ENCODE measurements around the gene RFPL2. TPM values are rescaled to one million over a fixed set of nuclear protein-coding genes. Genes with fewer than 3 reads are reported as not detected.
"Not testable (repeated sequence)": the region's sequence is repeated elsewhere in the genome, so short reads cannot be mapped to it uniquely, and the experiment has no call there.

Gene RFPL2
- total and polyA plus RNA-seq, 4 experiments from 2014 or later, result 0.61 to 4.7 (median 2.2) TPM

DNA sequence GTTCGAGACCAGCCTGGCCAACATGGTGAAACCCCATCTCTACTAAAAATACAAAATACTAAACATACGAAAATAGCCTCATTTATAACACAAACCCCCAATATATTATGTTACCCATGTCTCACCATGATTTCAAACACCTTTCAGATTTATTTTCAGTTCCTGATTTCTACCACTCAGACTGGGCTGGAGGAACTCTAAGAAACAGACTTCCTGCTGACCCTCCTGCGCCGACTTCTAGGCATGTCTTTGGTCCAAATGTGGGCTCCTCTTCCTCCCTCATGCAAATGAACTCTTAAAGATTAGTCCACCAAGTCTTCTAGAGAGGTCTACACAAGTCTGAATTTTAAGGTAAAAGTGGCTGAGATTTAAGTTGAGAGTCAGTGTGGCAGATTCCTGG, 56.5 kb downstream of the RFPL2 start:
- H3K36me3 Mint-ChIP-seq; H3K27ac Mint-ChIP-seq; H3K4me3 Mint-ChIP-seq; H3K9me3 ChIP-seq (ENCODE audit: control insufficient read depth in 1 of 2, low read length in 2 of 2); H3K27me3 ChIP-seq (ENCODE audit: insufficient read depth, low read length); intact Hi-C loops (cut with micrococcal nuclease); H3K36me3 ChIP-seq (ENCODE audit: insufficient read depth, low read length); DNase-seq; POLR2A ChIA-PET (ENCODE audit: partially characterized antibody); H3K27me3 Mint-ChIP-seq; H3K4me3 ChIP-seq (ENCODE audit: low read length in 2 of 2); H3K27ac ChIP-seq (ENCODE audit: low read depth, low read length); CTCF ChIA-PET (ENCODE audit: partially characterized antibody): not testable (repeated sequence)
- peaks cover 0 to 12% (median 6%) of the 10 kb centered on the region in 8 donors for H3K9me3 Mint-ChIP-seq
- H3K4me1 ChIP-seq (ENCODE audit: insufficient read depth, low read length), result peaks cover 23% of the 10 kb centered on the region
- H3K4me1 Mint-ChIP-seq, result peaks cover 27 to 50% (median 37%) of the 10 kb centered on the region in 4 donors

DNA sequence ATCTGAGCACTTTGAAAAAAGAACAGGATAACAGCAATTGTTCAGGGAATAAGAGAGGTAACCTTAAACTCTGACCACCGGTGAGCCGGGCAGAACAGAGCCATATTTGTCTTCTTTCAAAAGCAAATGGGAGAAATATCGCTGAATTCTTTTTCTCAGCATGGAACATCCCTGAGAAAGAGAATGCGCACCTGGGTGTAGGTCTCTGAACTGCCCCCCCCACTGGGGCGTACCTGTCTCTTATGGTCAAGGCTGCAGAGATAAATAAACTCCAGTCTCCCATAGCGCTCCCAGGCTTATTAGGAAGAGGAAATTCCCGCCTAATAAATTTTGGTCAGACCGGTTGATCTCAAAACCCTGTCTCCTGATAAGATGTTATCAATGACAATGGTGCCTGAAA, 57.7 kb downstream of the RFPL2 start:
- H3K36me3 ChIP-seq (ENCODE audit: insufficient read depth, low read length); intact Hi-C loops (cut with micrococcal nuclease); H3K27me3 ChIP-seq (ENCODE audit: insufficient read depth, low read length); H3K4me3 Mint-ChIP-seq; H3K27me3 Mint-ChIP-seq; H3K4me3 ChIP-seq (ENCODE audit: low read length in 2 of 2); DNase-seq; H3K9me3 ChIP-seq (ENCODE audit: control insufficient read depth in 1 of 2, low read length in 2 of 2); CTCF ChIA-PET (ENCODE audit: partially characterized antibody); H3K27ac ChIP-seq (ENCODE audit: low read depth, low read length); POLR2A ChIA-PET (ENCODE audit: partially characterized antibody); H3K36me3 Mint-ChIP-seq; H3K27ac Mint-ChIP-seq: not testable (repeated sequence)
- peaks cover 27% of the 10 kb centered on the region for H3K4me1 ChIP-seq (ENCODE audit: insufficient read depth, low read length)
- H3K9me3 Mint-ChIP-seq, result peaks cover 0 to 12% (median 6%) of the 10 kb centered on the region in 8 donors
- peaks cover 30 to 50% (median 38%) of the 10 kb centered on the region in 4 donors for H3K4me1 Mint-ChIP-seq

DNA sequence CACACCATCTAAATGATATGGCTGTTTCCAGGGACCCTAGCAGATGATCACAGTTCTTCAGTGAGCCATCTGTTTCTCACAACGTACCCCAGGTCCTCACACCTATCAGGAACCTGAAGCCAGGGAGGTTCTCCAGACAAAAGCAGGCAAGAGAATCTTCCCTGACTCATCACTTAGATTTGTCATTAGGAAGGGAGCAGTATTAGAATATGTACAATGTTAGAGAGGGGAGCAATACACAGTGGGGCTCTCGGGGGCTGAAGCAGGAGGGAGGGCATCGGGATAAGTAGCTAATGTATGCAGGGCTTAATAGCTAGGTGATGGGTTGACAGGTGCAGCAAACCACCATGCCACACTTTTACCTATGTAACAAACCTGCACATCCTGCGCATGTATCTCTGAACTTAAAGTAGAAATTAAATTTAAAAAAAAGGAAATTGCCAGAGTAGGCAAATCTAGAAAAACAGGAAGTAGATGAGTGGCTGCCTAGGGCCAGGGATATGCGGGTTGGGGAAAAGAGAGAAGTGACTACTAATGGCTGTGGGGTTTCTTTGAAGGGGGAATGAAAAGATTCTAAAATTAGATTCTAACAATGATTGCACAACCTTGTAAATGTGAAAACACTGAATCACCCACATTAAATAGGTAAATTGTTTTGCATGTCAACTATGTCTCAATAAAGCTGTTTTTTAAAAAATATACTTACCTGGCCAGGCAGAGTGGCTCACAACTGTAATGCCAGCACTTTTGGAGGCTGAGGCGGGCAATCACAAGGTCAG, 60.2 kb downstream of the RFPL2 start:
- no peaks in the 10 kb centered on the region for H3K9me3 ChIP-seq (ENCODE audit: control insufficient read depth in 1 of 2, low read length in 2 of 2)
- peaks cover 40% of the 10 kb centered on the region for H3K4me1 ChIP-seq (ENCODE audit: insufficient read depth, low read length)
- H3K36me3 ChIP-seq (ENCODE audit: insufficient read depth, low read length), result no peaks in the 10 kb centered on the region
- peaks cover 0 to 12% (median 6%) of the 10 kb centered on the region in 8 donors for H3K9me3 Mint-ChIP-seq
- DNase-seq, result peak in 1 of 5 donors; percentile 12
- H3K27ac Mint-ChIP-seq, result peak overlapping the region; percentile 7 to 88 (median 60)
- no peak overlapping the region for H3K4me3 ChIP-seq (ENCODE audit: low read length in 2 of 2)
- ChIA-PET CTCF (ENCODE audit: partially characterized antibody) (interaction anchor here (1.2 kb wide), 2 partner anchors 11 to 121 kb away, joined by 3 to 4 read pairs; no protein-coding TSS in a partner anchor), POLR2A (ENCODE audit: partially characterized antibody) (interaction anchor here (0.9 kb wide), 1 partner anchor 331 kb away, joined by 3 read pairs; no protein-coding TSS in a partner anchor)
- H3K4me3 Mint-ChIP-seq, result peak overlapping the region in 5 of 8 donors; percentile 10 to 60 (median 29)
- intact Hi-C loops (cut with micrococcal nuclease), result loop anchor here (2.0 kb wide), 2 partner anchors 60 to 120 kb away; partner anchors contain the start of gene RFPL2
- peaks cover 0 to 1% of the 10 kb centered on the region in 2 donors for H3K36me3 Mint-ChIP-seq
- no peaks in the 10 kb centered on the region for H3K27me3 Mint-ChIP-seq
- no peaks in the 10 kb centered on the region for H3K27me3 ChIP-seq (ENCODE audit: insufficient read depth, low read length)
- H3K27ac ChIP-seq (ENCODE audit: low read depth, low read length), result no peak overlapping the region
- H3K4me1 Mint-ChIP-seq, result peaks cover 31 to 47% (median 39%) of the 10 kb centered on the region in 4 donors

DNA sequence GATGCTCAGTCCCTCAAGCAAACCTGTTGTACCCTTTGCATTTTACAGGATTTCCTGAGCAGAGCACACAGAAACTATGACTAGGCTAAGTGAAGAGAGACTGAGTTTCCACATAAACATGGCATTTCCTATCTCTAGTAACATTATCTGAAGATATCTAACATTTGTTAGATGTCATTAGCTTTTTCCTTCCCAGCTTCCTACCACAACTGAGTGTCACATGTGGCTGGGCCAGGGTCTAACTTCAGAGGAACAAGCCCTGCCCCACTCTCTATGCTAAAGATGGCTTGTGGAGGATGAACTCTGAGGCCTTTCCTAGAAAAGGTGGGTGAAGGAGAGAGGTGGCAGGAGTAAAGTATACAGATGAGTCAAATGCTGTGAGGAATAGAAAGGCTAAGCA, 62.3 kb downstream of the RFPL2 start:
- CTCF ChIA-PET (ENCODE audit: partially characterized antibody), result interaction anchor here (1.2 to 2.6 kb wide), 7 partner anchors 16 to 331 kb away, joined by 3 to 13 read pairs (median 4); partner anchors contain the start of gene FBXO7
- no peak for DNase-seq
- H3K4me3 Mint-ChIP-seq, result peak overlapping the region in 5 of 8 donors; percentile 15 to 58 (median 52)

DNA sequence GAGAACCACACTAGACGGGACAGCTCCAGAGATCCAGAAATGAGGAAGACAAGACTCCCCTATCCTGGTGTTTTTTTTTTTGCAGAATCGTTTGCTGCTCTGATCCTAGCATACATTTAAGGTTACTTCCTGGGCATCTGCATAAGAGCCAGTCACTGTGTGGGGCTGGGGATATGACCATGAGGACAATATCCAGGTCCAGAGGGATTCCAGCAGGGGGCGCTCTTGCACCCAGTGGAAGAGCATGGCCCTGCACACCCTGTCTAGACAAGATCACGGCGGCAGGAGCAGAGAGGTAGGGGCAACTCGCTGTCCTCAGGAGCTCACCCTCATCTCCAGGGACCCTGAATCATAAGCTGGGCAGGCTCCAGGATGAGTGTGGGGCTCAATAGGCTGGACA, 64.2 kb downstream of the RFPL2 start:
- H3K4me3 Mint-ChIP-seq; H3K9me3 Mint-ChIP-seq; H3K36me3 ChIP-seq (ENCODE audit: insufficient read depth, low read length); intact Hi-C loops (cut with micrococcal nuclease); H3K27me3 ChIP-seq (ENCODE audit: insufficient read depth, low read length); H3K27me3 Mint-ChIP-seq; H3K4me3 ChIP-seq (ENCODE audit: low read length in 2 of 2); H3K27ac ChIP-seq (ENCODE audit: low read depth, low read length); H3K36me3 Mint-ChIP-seq; POLR2A ChIA-PET (ENCODE audit: partially characterized antibody); H3K9me3 ChIP-seq (ENCODE audit: control insufficient read depth in 1 of 2, low read length in 2 of 2): not testable (repeated sequence)
- CTCF ChIA-PET (ENCODE audit: partially characterized antibody), result interaction anchor here (1.1 to 2.6 kb wide), 3 partner anchors 64 to 333 kb away, joined by 3 to 11 read pairs (median 3); partner anchors contain the start of gene FBXO7
- H3K27ac Mint-ChIP-seq, result peak overlapping the region in 1 of 7 donors; percentile 87
- DNase-seq, result peak in 4 of 5 donors; percentile 18 to 31 (median 29)
- H3K4me1 ChIP-seq (ENCODE audit: insufficient read depth, low read length), result peaks cover 52% of the 10 kb centered on the region
- H3K4me1 Mint-ChIP-seq, result peaks cover 41 to 72% (median 54%) of the 10 kb centered on the region in 4 donors

More for the DNA sequence above, 62.3 kb downstream of the RFPL2 start:
- Histone ChIP-seq H3K4me1 (ENCODE audit: insufficient read depth, low read length) (peaks cover 42% of the 10 kb centered on the region), H3K9me3 (ENCODE audit: control insufficient read depth in 1 of 2, low read length in 2 of 2) (no peaks in the 10 kb centered on the region), H3K36me3 (ENCODE audit: insufficient read depth, low read length) (no peaks in the 10 kb centered on the region), H3K4me3 (ENCODE audit: low read length in 2 of 2) (no peak overlapping the region), H3K27me3 (ENCODE audit: insufficient read depth, low read length) (no peaks in the 10 kb centered on the region), H3K27ac (ENCODE audit: low read depth, low read length) (no peak overlapping the region)
- peaks cover 37 to 58% (median 49%) of the 10 kb centered on the region in 4 donors for H3K4me1 Mint-ChIP-seq
- intact Hi-C loops (cut with micrococcal nuclease), result no loop called here
- H3K27ac Mint-ChIP-seq, result peak overlapping the region; percentile 59 to 93 (median 89)
- H3K9me3 Mint-ChIP-seq, result peaks cover 0 to 9% (median 3%) of the 10 kb centered on the region in 8 donors
- POLR2A ChIA-PET (ENCODE audit: partially characterized antibody), result no interaction called here
- H3K36me3 Mint-ChIP-seq, result no peaks in the 10 kb centered on the region
- H3K27me3 Mint-ChIP-seq, result no peaks in the 10 kb centered on the region

Other genes starting within 250 kb of the RFPL2 start
- not detected for gene SLC5A1, start 161.8 kb downstream of the RFPL2 start, total RNA-seq
- not detected for gene SLC5A1, start 161.8 kb downstream of the RFPL2 start, polyA plus RNA-seq
- gene C22orf42, start 45.8 kb downstream of the RFPL2 start, total RNA-seq, result not detected
- not detected for gene C22orf42, start 45.8 kb downstream of the RFPL2 start, polyA plus RNA-seq
- not detected for gene SLC5A4, start 50.3 kb upstream of the RFPL2 start, total RNA-seq
- not detected for gene SLC5A4, start 50.3 kb upstream of the RFPL2 start, polyA plus RNA-seq
- not detected for gene RFPL3, start 152.8 kb upstream of the RFPL2 start, total RNA-seq
- gene RFPL3, start 152.8 kb upstream of the RFPL2 start, polyA plus RNA-seq, result not detected
- 10 to 100 TPM; 46.7 to 59.2 TPM for gene RTCB, start 207.2 kb upstream of the RFPL2 start, total RNA-seq
- 100 to 1,000 TPM; 109 to 163 TPM for gene RTCB, start 207.2 kb upstream of the RFPL2 start, polyA plus RNA-seq